ENCODE measurements around the gene TSBP1. TPM values are rescaled to one million over a fixed set of nuclear protein-coding genes. Genes with fewer than 3 reads are reported as not detected.

Gene TSBP1
- total RNA-seq, 1 donor from 2014 or later, result not detected

DNA sequence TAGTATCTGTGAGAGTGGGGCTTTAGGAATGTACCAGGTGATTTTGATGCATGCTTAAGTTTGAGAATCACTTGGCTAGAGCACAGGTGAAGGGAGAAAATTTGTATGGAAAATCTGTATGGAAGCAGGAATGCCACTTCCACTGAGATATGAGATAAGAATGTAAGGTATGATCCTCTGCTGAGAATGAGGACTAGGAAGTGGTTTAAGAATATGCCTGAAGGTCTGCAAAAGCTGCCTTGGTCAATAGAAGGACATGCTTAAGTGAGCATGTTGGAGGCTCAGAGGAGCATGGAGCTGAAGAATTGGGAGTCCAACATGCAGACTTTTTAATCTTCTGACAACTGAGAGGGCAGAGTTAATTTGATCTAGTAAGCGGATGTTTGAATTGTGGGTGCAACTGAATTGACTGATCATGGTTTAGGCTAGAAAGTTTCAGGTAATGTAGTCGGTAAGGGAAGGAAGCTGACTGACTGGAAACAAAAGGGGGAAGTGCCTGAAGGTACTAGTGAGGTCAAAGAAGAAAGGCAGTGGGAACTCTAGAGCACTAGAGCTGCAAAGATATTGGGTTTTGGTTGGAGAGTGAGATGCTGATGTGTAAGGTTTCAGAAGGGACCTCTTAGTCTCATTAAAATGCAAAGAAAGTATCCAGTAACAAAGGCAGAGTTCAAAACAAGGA lies 119.2 kb downstream of the TSBP1 start:
- Mint-ChIP-seq H3K27ac (ENCODE audit: unreplicated experiment) (no peak overlapping the region), H3K4me3 (ENCODE audit: unreplicated experiment) (no peak overlapping the region), H3K4me1 (ENCODE audit: unreplicated experiment) (peaks cover 8% of the 10 kb centered on the region), H3K27me3 (ENCODE audit: unreplicated experiment) (peaks cover 42% of the 10 kb centered on the region), H3K9me3 (ENCODE audit: unreplicated experiment) (no peaks in the 10 kb centered on the region), H3K36me3 (ENCODE audit: unreplicated experiment) (no peaks in the 10 kb centered on the region)
- DNase-seq (ENCODE audit: extremely low spot score, unreplicated experiment), result no peak
- TF ChIP-seq, protein P1, sequence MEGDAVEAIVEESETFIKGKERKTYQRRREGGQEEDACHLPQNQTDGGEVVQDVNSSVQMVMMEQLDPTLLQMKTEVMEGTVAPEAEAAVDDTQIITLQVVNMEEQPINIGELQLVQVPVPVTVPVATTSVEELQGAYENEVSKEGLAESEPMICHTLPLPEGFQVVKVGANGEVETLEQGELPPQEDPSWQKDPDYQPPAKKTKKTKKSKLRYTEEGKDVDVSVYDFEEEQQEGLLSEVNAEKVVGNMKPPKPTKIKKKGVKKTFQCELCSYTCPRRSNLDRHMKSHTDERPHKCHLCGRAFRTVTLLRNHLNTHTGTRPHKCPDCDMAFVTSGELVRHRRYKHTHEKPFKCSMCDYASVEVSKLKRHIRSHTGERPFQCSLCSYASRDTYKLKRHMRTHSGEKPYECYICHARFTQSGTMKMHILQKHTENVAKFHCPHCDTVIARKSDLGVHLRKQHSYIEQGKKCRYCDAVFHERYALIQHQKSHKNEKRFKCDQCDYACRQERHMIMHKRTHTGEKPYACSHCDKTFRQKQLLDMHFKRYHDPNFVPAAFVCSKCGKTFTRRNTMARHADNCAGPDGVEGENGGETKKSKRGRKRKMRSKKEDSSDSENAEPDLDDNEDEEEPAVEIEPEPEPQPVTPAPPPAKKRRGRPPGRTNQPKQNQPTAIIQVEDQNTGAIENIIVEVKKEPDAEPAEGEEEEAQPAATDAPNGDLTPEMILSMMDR (IDR thresholded peaks at IDR 0.05), result no peak

DNA sequence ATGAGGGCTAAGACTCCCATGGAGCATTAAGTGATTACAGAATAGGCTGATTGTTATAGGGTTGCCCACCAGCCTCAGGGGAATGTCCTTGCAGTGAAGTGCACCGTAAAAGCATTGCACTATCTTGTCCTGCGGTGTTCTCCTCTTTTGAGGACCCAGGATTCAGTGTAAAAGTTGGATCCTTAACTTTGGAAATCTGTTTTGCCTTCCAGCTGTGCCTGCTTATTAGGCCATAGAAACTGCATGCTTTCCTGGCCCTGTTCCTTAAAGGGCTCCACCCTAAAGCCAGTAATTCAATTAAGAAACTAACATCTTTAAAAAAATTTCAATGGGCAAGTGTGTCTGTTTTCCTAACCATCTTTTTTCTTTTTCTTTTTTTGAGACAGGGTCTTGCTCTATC lies 122.4 kb downstream of the TSBP1 start:
- Mint-ChIP-seq H3K9me3 (ENCODE audit: unreplicated experiment) (no peaks in the 10 kb centered on the region), H3K36me3 (ENCODE audit: unreplicated experiment) (no peaks in the 10 kb centered on the region), H3K4me1 (ENCODE audit: unreplicated experiment) (peaks cover 7% of the 10 kb centered on the region), H3K27ac (ENCODE audit: unreplicated experiment) (no peak overlapping the region), H3K27me3 (ENCODE audit: unreplicated experiment) (peaks cover 47% of the 10 kb centered on the region), H3K4me3 (ENCODE audit: unreplicated experiment) (no peak overlapping the region)
- DNase-seq (ENCODE audit: extremely low spot score, unreplicated experiment), result no peak
- TF ChIP-seq, protein P1 (IDR thresholded peaks at IDR 0.05), result no peak

DNA sequence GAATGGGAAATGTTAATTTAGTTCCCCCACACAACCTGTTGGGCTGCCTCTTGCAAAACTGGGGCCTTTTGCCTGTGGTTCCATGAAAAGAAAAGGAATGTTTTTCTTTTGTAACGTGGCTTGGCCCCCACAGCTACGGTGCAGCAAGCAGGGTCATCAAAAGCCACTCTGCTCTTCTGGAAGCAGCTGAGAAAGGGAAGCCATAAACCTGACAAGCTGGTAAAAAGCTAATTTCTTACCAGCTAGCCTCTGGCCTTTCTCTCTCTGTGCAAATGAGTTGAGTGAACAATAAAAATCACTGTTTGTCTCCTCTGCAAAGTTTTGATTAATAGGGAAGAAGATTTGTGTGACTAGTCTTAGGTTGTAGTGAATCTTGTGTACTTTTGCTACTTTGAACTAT lies 124.3 kb downstream of the TSBP1 start:
- Mint-ChIP-seq H3K4me1 (ENCODE audit: unreplicated experiment) (peaks cover 7% of the 10 kb centered on the region), H3K4me3 (ENCODE audit: unreplicated experiment) (no peak overlapping the region), H3K9me3 (ENCODE audit: unreplicated experiment) (no peaks in the 10 kb centered on the region), H3K27me3 (ENCODE audit: unreplicated experiment) (peaks cover 48% of the 10 kb centered on the region), H3K27ac (ENCODE audit: unreplicated experiment) (no peak overlapping the region), H3K36me3 (ENCODE audit: unreplicated experiment) (no peaks in the 10 kb centered on the region)
- no peak for DNase-seq (ENCODE audit: extremely low spot score, unreplicated experiment)
- TF ChIP-seq, protein P1 (IDR thresholded peaks at IDR 0.05), result no peak

DNA sequence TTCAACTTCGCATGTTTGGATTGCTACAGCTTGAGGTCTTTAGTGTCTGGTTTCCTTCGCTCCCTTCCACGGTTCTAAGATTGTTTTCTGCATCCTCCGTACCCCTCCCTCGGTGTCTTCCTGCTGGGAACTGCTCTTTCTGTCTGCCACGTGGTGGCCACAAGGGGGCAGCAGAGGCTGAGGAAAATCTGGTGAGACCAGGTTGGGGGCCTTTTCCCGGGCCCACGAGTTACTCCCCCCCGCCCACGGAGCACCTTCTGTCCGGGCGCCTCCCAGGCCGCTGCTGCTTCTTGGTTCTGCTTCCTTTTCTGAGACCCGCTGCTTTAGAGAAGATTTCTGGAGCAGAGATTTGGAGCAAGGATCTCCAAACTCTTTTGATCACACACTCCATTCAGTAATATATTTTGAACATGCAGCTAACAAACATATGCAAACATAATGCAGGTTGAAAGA lies 126.7 kb downstream of the TSBP1 start:
- no peak overlapping the region for H3K27ac Mint-ChIP-seq (ENCODE audit: unreplicated experiment)
- TF ChIP-seq, protein P1 (IDR thresholded peaks at IDR 0.05), result peak; percentile 92

DNA sequence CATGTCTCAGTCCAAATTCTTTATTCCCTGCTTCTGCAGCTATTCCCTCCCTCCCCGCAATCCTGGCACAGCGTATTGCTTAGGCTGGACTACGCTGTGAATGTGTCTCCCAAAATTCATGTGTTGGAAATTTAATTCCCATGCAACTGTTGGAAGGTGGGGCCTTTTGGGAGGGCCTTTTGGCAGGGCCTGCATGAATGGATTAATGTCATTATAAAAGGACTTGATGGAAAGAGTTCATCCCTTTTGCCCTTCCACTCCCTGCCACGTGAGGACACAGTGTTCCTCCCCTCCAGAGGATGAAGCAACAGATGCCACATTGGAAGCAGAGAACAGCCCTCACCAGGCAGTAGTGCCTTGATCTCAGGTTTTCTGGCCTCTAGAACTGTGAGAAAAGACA lies 127.4 kb downstream of the TSBP1 start:
- TF ChIP-seq, protein P1 (IDR thresholded peaks at IDR 0.05), result no peak
- H3K36me3 Mint-ChIP-seq (ENCODE audit: unreplicated experiment), result no peaks in the 10 kb centered on the region
- no peak overlapping the region for H3K4me3 Mint-ChIP-seq (ENCODE audit: unreplicated experiment)
- H3K4me1 Mint-ChIP-seq (ENCODE audit: unreplicated experiment), result peaks cover 7% of the 10 kb centered on the region
- no peak overlapping the region for H3K27ac Mint-ChIP-seq (ENCODE audit: unreplicated experiment)
- peaks cover 35% of the 10 kb centered on the region for H3K27me3 Mint-ChIP-seq (ENCODE audit: unreplicated experiment)
- H3K9me3 Mint-ChIP-seq (ENCODE audit: unreplicated experiment), result no peaks in the 10 kb centered on the region
- DNase-seq (ENCODE audit: extremely low spot score, unreplicated experiment), result no peak

More for the DNA sequence above, 126.7 kb downstream of the TSBP1 start:
- H3K27me3 Mint-ChIP-seq (ENCODE audit: unreplicated experiment), result peaks cover 37% of the 10 kb centered on the region
- H3K4me3 Mint-ChIP-seq (ENCODE audit: unreplicated experiment), result peak overlapping the region; percentile 34
- DNase-seq (ENCODE audit: extremely low spot score, unreplicated experiment), result no peak
- peaks cover 7% of the 10 kb centered on the region for H3K4me1 Mint-ChIP-seq (ENCODE audit: unreplicated experiment)
- H3K9me3 Mint-ChIP-seq (ENCODE audit: unreplicated experiment), result no peaks in the 10 kb centered on the region
- H3K36me3 Mint-ChIP-seq (ENCODE audit: unreplicated experiment), result no peaks in the 10 kb centered on the region

Other genes with a start within 250 kb of the TSBP1 start
- gene ATF6B, start 243.7 kb downstream of the TSBP1 start, total RNA-seq, result 109 and 116 TPM in 2 replicates
- 5.3 and 7.5 TPM in 2 replicates for gene FKBPL, start 241.6 kb downstream of the TSBP1 start, total RNA-seq
- 1.2 and 2.1 TPM in 2 replicates for gene PRRT1, start 220.0 kb downstream of the TSBP1 start, total RNA-seq
- gene PPT2, start 217.8 kb downstream of the TSBP1 start, total RNA-seq, result 40.8 and 45.5 TPM in 2 replicates
- 21.4 and 22.8 TPM in 2 replicates for gene EGFL8, start 207.3 kb downstream of the TSBP1 start, total RNA-seq
- 81.1 and 82.6 TPM in 2 replicates for gene AGPAT1, start 195.8 kb downstream of the TSBP1 start, total RNA-seq
- gene RNF5, start 193.5 kb downstream of the TSBP1 start, total RNA-seq, result 47.1 and 51.6 TPM in 2 replicates
- gene AGER, start 187.7 kb downstream of the TSBP1 start, total RNA-seq, result 3.8 and 4.1 TPM in 2 replicates
- 71.4 and 77.1 TPM in 2 replicates for gene PBX2, start 181.7 kb downstream of the TSBP1 start, total RNA-seq
- 7.5 TPM in 2 replicates for gene GPSM3, start 179.3 kb downstream of the TSBP1 start, total RNA-seq
- gene NOTCH4, start 147.8 kb downstream of the TSBP1 start, total RNA-seq, result 0.83 and 1.5 TPM in 2 replicates
- gene BTNL2, start 35.3 kb upstream of the TSBP1 start, total RNA-seq, result not detected in 2 replicates
- gene HLA-DRA, start 68.0 kb upstream of the TSBP1 start, total RNA-seq, result not detected in 2 replicates
- not detected in 2 replicates for gene HLA-DRB5, start 158.4 kb upstream of the TSBP1 start, total RNA-seq
- not detected in 2 replicates for gene HLA-DRB1, start 217.9 kb upstream of the TSBP1 start, total RNA-seq

Data from osteocyte (in vitro differentiated cells).